OCI-LY3 (cell line): ENCODE measurements around the gene KCNS1.

Source experiments
- H2AFZ ChIP-seq: fragments of 200-600, 300-600 bp; shearing (Covaris generic); 2 replicates; pipeline ENCODE4 v1.6.0; 2014; ENCODE audit warnings: antibody characterized with exemption, low read depth, low read length
- H3K27ac ChIP-seq: fragments of 200-600, 300-600 bp; sonication (generic); 2 replicates; pipeline ENCODE4 v1.5.1; 2014; ENCODE audit warnings: mild to moderate bottlenecking, low read length, moderate library complexity, mixed read lengths
- H3K27me3 ChIP-seq: fragments of 200-600, 300-600 bp; sonication (generic); 2 replicates; pipeline ENCODE4 v1.6.1; 2014; ENCODE audit warnings: low read depth, low read length, mixed read lengths
- H3K36me3 ChIP-seq: fragments of 200-600, 300-600 bp; sonication (generic); replicated peaks from 2 replicates; pipeline ENCODE3; 2014; ENCODE audit warnings: low read depth, low read length, mixed read lengths
- H3K4me1 ChIP-seq: fragments of 300-600, 200-600 bp; sonication (generic); 2 replicates; pipeline ENCODE4 v1.6.1; 2014; ENCODE audit warnings: low read length, mixed read lengths
- H3K4me2 ChIP-seq: fragments of 200-600, 300-600 bp; sonication (generic); 2 replicates; pipeline ENCODE4 v1.6.1; 2014; ENCODE audit warnings: low read length, mixed read lengths
- H3K4me3 ChIP-seq: fragments of 300-600, 200-600 bp; sonication (generic); 2 replicates; pipeline ENCODE4 v1.5.1; 2014; ENCODE audit warnings: antibody characterized with exemption, mild to moderate bottlenecking, low read length, moderate library complexity
- H3K79me2 ChIP-seq: fragments of 300-600, 200-600 bp; shearing (Covaris generic); 2 replicates; pipeline ENCODE4 v1.6.1; 2014; ENCODE audit warnings: mild to moderate bottlenecking, low read length, mixed read lengths
- H3K9ac ChIP-seq: fragments of 300-600, 200-600 bp; shearing (Covaris generic); 2 replicates; pipeline ENCODE4 v1.6.0; 2014; ENCODE audit warnings: mild to moderate bottlenecking, low read length, moderate library complexity
- H3K9me3 ChIP-seq: fragments of 200-600, 300-600 bp; shearing (Covaris generic); 2 replicates; pipeline ENCODE4 v1.6.1; 2014; ENCODE audit warnings: low read length, mixed read lengths; ENCODE audit not compliant: insufficient read depth
- H4K20me1 ChIP-seq: fragments of 200-600, 300-600 bp; sonication (generic); 2 replicates; pipeline ENCODE4 v1.6.1; 2016; ENCODE audit warnings: low read length, mixed read lengths; ENCODE audit not compliant: insufficient read depth
- EZH2phosphoT487 ChIP-seq: fragments of 200-600 bp; shearing (Covaris generic); IDR thresholded peaks from 2 replicates; pipeline ENCODE4 v1.6.1; 2018; ENCODE audit warnings: antibody characterized with exemption, mixed run types, low read depth
- TF ChIP-seq, protein P1 (sequence below): fragments of 200-600, 300-600 bp; sonication (generic); IDR thresholded peaks from 2 replicates; pipeline ENCODE4 v1.5.1; 2014; ENCODE audit warnings: antibody characterized with exemption, low read length, low read depth

The KCNS1 gene

DNA sequence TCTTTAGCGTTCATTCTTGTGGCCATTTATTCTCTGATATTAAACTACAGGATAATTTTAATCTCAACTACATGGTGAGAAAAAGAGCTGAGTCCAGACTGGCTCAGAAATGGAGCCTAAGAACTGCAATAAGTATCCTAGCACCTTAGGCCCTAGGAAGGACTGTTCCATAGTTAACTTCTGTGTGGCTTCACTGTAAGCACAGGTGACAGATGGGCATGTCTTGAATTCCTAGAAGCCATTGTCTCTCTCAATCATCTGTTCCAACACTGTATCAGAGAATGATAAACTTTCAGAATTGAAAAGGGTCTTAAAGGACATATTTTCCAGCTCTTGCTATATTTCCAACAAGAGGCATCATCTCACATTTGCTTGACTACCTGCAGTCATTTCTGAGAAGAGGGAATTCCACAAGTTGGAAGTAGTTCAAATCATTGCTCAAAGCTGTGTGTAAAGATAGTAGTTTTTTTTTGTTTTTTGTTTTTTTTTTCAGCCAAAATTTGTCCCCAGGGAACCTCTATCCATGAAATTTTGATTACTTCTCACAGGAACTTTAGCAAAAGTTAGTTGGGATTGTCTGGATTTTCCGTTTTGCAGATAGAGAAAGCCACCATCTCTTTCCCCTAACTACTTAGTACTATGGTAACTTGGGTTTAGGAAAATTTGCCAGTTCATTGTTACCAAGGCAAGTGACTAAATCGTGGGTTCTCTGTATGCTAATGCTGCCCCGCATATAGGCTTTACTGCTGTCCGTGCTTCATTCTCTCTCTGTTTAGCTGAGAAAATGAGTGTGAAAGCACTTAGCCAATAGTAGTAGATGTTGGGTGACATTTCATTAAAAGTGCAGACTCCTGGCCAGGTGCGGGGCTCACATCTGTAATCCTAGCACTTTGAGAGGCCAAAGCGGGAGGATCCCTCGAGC lies 47.2 kb downstream of the KCNS1 start:
- Histone ChIP-seq H3K27me3 (no peaks in the 10 kb centered on the region), H3K4me1 (peaks cover 81% of the 10 kb centered on the region)
- TF ChIP-seq EZH2phosphoT487, result no peak
- TF ChIP-seq, protein P1, sequence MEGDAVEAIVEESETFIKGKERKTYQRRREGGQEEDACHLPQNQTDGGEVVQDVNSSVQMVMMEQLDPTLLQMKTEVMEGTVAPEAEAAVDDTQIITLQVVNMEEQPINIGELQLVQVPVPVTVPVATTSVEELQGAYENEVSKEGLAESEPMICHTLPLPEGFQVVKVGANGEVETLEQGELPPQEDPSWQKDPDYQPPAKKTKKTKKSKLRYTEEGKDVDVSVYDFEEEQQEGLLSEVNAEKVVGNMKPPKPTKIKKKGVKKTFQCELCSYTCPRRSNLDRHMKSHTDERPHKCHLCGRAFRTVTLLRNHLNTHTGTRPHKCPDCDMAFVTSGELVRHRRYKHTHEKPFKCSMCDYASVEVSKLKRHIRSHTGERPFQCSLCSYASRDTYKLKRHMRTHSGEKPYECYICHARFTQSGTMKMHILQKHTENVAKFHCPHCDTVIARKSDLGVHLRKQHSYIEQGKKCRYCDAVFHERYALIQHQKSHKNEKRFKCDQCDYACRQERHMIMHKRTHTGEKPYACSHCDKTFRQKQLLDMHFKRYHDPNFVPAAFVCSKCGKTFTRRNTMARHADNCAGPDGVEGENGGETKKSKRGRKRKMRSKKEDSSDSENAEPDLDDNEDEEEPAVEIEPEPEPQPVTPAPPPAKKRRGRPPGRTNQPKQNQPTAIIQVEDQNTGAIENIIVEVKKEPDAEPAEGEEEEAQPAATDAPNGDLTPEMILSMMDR, result no peak

DNA sequence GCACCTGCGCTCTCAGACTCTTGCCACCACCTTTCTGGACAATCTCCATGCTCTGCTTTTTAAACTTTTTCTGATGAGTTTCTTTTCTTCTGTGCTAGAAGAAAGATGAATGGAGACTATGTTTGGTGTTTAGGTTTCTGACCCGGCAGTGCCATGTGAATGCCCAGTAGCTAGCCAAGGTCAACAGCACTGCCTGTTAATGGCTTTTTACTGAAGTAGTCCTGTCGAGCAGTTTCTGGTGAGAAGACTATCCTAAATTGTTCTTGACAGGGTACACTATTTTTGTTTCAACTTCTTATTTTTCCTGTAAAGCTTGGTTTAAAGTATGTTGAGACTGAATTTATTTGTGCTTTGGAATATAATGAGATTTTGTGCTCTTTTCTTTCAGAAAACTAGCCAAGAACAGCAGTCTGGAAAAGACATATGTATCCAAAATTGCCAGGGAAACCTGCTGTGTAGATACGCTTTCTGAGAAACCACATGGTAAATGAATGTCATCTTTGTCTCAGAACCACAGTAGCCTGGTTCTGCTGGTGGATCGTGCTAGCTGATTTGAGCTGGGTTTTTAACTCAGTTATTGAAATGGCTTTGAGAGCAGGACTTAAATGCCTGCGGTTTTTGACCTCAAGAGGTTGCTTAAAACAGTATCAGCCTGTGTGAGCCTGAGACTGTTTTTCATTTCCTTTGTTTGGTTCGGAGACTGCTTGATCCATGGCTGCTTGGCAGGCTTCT lies 48.1 kb downstream of the KCNS1 start:
- Histone ChIP-seq H3K4me2 (0 out of 2 replicates have a peak overlapping the region, but pooled peaks have one; percentile 1), H3K9ac (no peak overlapping the region), H3K79me2 (peaks cover 100% of the 10 kb centered on the region), H3K36me3 (peaks cover 74% of the 10 kb centered on the region), H3K27ac (peak overlapping the region; percentile 14), H2AFZ (no peak overlapping the region), H4K20me1 (peaks cover 92% of the 10 kb centered on the region), H3K4me1 (peaks cover 77% of the 10 kb centered on the region), H3K4me3 (no peak overlapping the region), H3K9me3 (no peaks in the 10 kb centered on the region), H3K27me3 (no peaks in the 10 kb centered on the region)
- no peak for TF ChIP-seq EZH2phosphoT487
- TF ChIP-seq, protein P1, result no peak

More for the DNA sequence above, 47.2 kb downstream of the KCNS1 start:
- Histone ChIP-seq H3K4me3 (no peak overlapping the region), H3K9me3 (no peaks in the 10 kb centered on the region), H2AFZ (no peak overlapping the region), H3K9ac (no peak overlapping the region), H4K20me1 (peaks cover 94% of the 10 kb centered on the region), H3K36me3 (peaks cover 76% of the 10 kb centered on the region), H3K79me2 (peaks cover 100% of the 10 kb centered on the region), H3K4me2 (no peak overlapping the region), H3K27ac (peak overlapping the region; percentile 14)

DNA sequence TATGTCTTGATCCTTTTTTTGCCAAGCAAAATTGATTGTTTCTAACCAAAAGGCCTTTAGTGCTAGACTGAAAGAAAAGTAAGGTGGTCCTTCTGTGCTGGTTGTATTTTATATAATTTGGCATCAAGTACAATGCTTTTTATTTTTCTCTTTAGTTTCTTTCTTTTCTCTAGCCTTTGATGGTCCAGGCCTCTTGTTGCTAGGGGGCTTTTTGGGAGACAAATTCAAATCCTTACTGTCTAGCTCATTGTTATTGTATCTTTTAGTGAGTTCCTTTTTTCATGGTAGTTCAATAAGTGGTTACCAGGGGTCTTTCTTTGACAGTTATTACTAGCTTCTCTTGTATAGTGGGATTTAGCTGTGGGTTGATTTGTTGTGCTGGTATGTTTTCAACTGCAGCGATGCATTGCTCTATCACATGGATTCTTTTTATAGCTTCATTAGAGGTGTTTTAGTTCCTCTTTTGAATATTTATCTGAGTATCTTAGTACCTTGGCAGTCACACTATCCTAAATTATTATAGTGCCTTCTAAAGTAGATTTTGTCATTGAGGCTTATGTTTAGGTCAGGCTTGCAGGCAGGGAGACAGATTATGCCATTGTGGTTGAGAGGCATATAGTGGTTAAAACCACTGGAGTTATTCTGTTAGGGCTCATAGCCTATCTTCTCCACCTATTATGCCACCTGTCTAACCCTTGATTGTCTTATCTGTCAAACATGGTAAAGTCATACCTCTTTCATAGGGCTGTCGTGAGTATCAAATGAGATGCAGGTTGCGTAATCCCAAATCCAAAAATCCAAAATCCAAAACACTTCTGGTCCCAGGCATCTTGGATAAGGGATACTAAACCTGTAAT lies 49.5 kb downstream of the KCNS1 start:
- Histone ChIP-seq H3K27ac (peak overlapping the region; percentile 32), H3K9ac (peak overlapping the region; percentile 5; the same call in 1 of the 2 replicates), H2AFZ (no peak overlapping the region), H4K20me1 (peaks cover 89% of the 10 kb centered on the region), H3K36me3 (peaks cover 70% of the 10 kb centered on the region), H3K4me2 (peak overlapping the region; percentile 32), H3K9me3 (no peaks in the 10 kb centered on the region), H3K79me2 (peaks cover 100% of the 10 kb centered on the region), H3K4me1 (peaks cover 65% of the 10 kb centered on the region), H3K4me3 (peak overlapping the region; percentile 1; the same call in 1 of the 2 replicates), H3K27me3 (no peaks in the 10 kb centered on the region)
- no peak for TF ChIP-seq EZH2phosphoT487
- TF ChIP-seq, protein P1, result no peak
